Measurements from ENCODE around the gene ZNF428. TPM values are rescaled to one million over a fixed set of nuclear protein-coding genes. Genes with fewer than 3 reads are reported as not detected.

The ZNF428 gene
- total and polyA plus RNA-seq, 2 of the 4 experiments (the other 2 are of a cell fraction), result 9.9 to 32.3 TPM

- no peak overlapping the region for H3K14ac ChIP-seq (replicated peaks; ENCODE audit: low read depth, low read length)
- H4K91ac ChIP-seq (ENCODE audit: insufficient read depth, low read depth, low read length), result no peak overlapping the region
- no peak overlapping the region for H2BK15ac ChIP-seq (ENCODE audit: low read depth, low read length)
- WGBS, 2 experiments (ENCODE audit: extremely low coverage in 2 of 2, insufficient read length in 1 of 2), result no CpG with 5 or more reads among the region's 2 CpGs
- H4K5ac ChIP-seq (ENCODE audit: low read depth, low read length), result no peak overlapping the region
- no peak overlapping the region for H2AK9ac ChIP-seq (replicated peaks; ENCODE audit: low read depth, low read length, poor library complexity)
- H3K4me2 ChIP-seq (ENCODE audit: low read depth, low read length), result no peak overlapping the region
- H3K27ac ChIP-seq (ENCODE audit: insufficient read depth, low read length), result no peak overlapping the region
- no peaks in the 10 kb centered on the region for H3K9me3 ChIP-seq (ENCODE audit: control insufficient read depth, insufficient read depth, low read length)
- no peak overlapping the region for H2BK20ac ChIP-seq (ENCODE audit: low read depth, low read length)
- intact Hi-C loops (cut with micrococcal nuclease) (no loop called here), dilution Hi-C loops (cut with HindIII; ENCODE audit: low sequenced_read_pairs, unreplicated experiment) (no loop called here), in situ Hi-C loops (cut with MboI; ENCODE audit: low sequenced_read_pairs) (no loop called here)
- no peak overlapping the region for H2BK5ac ChIP-seq (ENCODE audit: low read depth, low read length, poor library complexity, severe bottlenecking)
- H3K4me3 ChIP-seq (ENCODE audit: insufficient read depth, low read depth, low read length), result no peak overlapping the region
- H2AFZ ChIP-seq (replicated peaks; ENCODE audit: low read length, poor library complexity), result no peak overlapping the region
- CTCF ChIA-PET, result interaction anchor here (0.6 kb wide), 1 partner anchor 180 kb away, joined by 4 read pairs; no protein-coding TSS in a partner anchor
- no peaks in the 10 kb centered on the region for H3K27me3 ChIP-seq (ENCODE audit: control insufficient read depth, insufficient read depth, low read length)
- no TSS peak for BruUV-seq (replicated peaks)
- no peak overlapping the region for H3K18ac ChIP-seq (ENCODE audit: low read depth, low read length)
- H3K4me1 ChIP-seq (ENCODE audit: control insufficient read depth, insufficient read depth, low read length), result no peaks in the 10 kb centered on the region
- H3K79me1 ChIP-seq (ENCODE audit: low read depth in 1 of 2, low read length in 2 of 2), result peaks cover 10 to 22% of the 10 kb centered on the region in 2 experiments; a peak in 3 of 4 replicates
- no peak overlapping the region for H2BK120ac ChIP-seq (ENCODE audit: low read depth, low read length)
- H3K56ac ChIP-seq (ENCODE audit: extremely low read depth, insufficient read depth, low read length), result no peak overlapping the region
- DNase-seq (no peak), ATAC-seq (ENCODE audit: low read depth) (no peak)
- peaks cover 6% of the 10 kb centered on the region; the same call in 1 of the 2 replicates for H4K20me1 ChIP-seq (ENCODE audit: insufficient read depth, low read length)
- POLR2A ChIA-PET (ENCODE audit: unreplicated experiment), result interaction anchor here (0.5 kb wide), 1 partner anchor 1131 kb away, joined by 13 read pairs; no protein-coding TSS in a partner anchor
- no peaks in the 10 kb centered on the region for H3K9me1 ChIP-seq (ENCODE audit: insufficient read depth, low read length)
- H3K36me3 ChIP-seq (ENCODE audit: control insufficient read depth, insufficient read depth, low read length), result peaks cover 41% of the 10 kb centered on the region
- no peak overlapping the region for H3K4ac ChIP-seq (ENCODE audit: low read depth, low read length)
- H4K8ac ChIP-seq (ENCODE audit: low read depth in 2 of 2, low read length in 2 of 2), result no peak overlapping the region
- TF ChIP-seq POLR2A (IDR thresholded peaks at IDR 0.05; ENCODE audit: low read depth, low read length) (no peak), ELK1 (IDR thresholded peaks at IDR 0.05; ENCODE audit: borderline replicate concordance, low read depth, low read length) (no peak), MAFK (IDR thresholded peaks at IDR 0.05; ENCODE audit: low read depth, low read length) (no peak), SMC3 (IDR thresholded peaks at IDR 0.05; ENCODE audit: low read depth, low read length) (no peak), CEBPB (IDR thresholded peaks at IDR 0.05; ENCODE audit: low read depth, low read length) (no peak), USF2 (IDR thresholded peaks at IDR 0.05; ENCODE audit: low read depth, low read length) (no peak), RAD21 (IDR thresholded peaks at IDR 0.05; ENCODE audit: low read length) (no peak), MAZ (IDR thresholded peaks at IDR 0.05; ENCODE audit: borderline replicate concordance, low read depth, low read length) (no peak), RFX5 (IDR thresholded peaks at IDR 0.05; ENCODE audit: low read depth, low read length) (no peak), FOS (IDR thresholded peaks at IDR 0.05; ENCODE audit: low read depth, low read length) (no peak), CTCF (conservative IDR thresholded peaks at IDR 0.05; ENCODE audit: low read depth, low read length) (no peak)
- no peak overlapping the region for H3K23ac ChIP-seq (ENCODE audit: low read depth, low read length)
- no peak overlapping the region for H2AK5ac ChIP-seq (ENCODE audit: low read depth, low read length)
- no peak overlapping the region for H3K9ac ChIP-seq (ENCODE audit: low read depth, low read length)
Measured at GRCh38 chr19:43649514-43649913, 30.1 kb upstream of the ZNF428 start.

All from IMR-90 (cell line).